GM23338 (cell line): ENCODE data around the gene VPS4A. TPM values are rescaled to one million over a fixed set of nuclear protein-coding genes. Genes with fewer than 3 reads are reported as not detected.

ENCODE experiments used
- ATAC-seq: fragments of 200-7000 bp; cut with Tn5 transposase; 3 replicates; pipeline ENCODE4 v1.9.1; 2020
- DNase-seq: peaks from one replicate; pipeline ENCODE4 v3.0.0-alpha.2; 2015; ENCODE audit warnings: low spot score
- H2AFZ ChIP-seq: fragments of 200-600 bp; sonication (generic); 2 replicates; pipeline ENCODE4 v1.8.0; 2016; ENCODE audit warnings: antibody characterized with exemption, mild to moderate bottlenecking, moderate library complexity
- H3F3A ChIP-seq: fragments of 200-600 bp; sonication (generic); replicated peaks from 2 replicates; pipeline ENCODE4 v1.8.0; 2017; ENCODE audit warnings: antibody characterized with exemption, mixed run types, low read depth
- H3K27ac ChIP-seq: fragments of 200-600 bp; sonication (generic); 2 replicates; pipeline ENCODE4 v1.6.1; 2016; ENCODE audit warnings: low read depth
- H3K27me3 ChIP-seq: fragments of 200-600 bp; sonication (generic); 2 replicates; pipeline ENCODE4 v1.8.0; 2016; ENCODE audit warnings: mild to moderate bottlenecking, mixed run types, moderate library complexity; ENCODE audit not compliant: insufficient read depth
- H3K36me3 ChIP-seq: fragments of 200-600 bp; sonication (generic); 2 replicates; pipeline ENCODE4 v1.8.0; 2016; ENCODE audit warnings: mild to moderate bottlenecking; ENCODE audit not compliant: insufficient read depth
- H3K4me1 ChIP-seq: fragments of 200-600 bp; sonication (generic); 2 replicates; pipeline ENCODE4 v1.8.0; 2016; ENCODE audit warnings: mild to moderate bottlenecking, moderate library complexity; ENCODE audit not compliant: insufficient read depth
- H3K4me2 ChIP-seq: fragments of 200-600 bp; sonication (generic); 2 replicates; pipeline ENCODE4 v1.7.1; 2017; ENCODE audit warnings: mixed run types
- H3K4me3 ChIP-seq: fragments of 200-600 bp; sonication (generic); 2 replicates; pipeline ENCODE4 v1.6.1; 2016; ENCODE audit warnings: mixed run types
- H3K79me2 ChIP-seq: fragments of 200-600 bp; sonication (generic); replicated peaks from 2 replicates; pipeline ENCODE4 v1.8.0; 2017; ENCODE audit warnings: mild to moderate bottlenecking; ENCODE audit not compliant: insufficient read depth
- H3K9me2 ChIP-seq: fragments of 200-600 bp; sonication (generic); 2 replicates; pipeline ENCODE4 v1.8.0; 2017; ENCODE audit not compliant: insufficient read depth
- H4K20me1 ChIP-seq: fragments of 200-600 bp; sonication (generic); replicated peaks from 2 replicates; pipeline ENCODE4 v1.8.0; 2017; ENCODE audit warnings: mild to moderate bottlenecking; ENCODE audit not compliant: insufficient read depth
- H3K27ac Mint-ChIP-seq: 2 replicates; pipeline ENCODE4 v1.8.0; 2020; ENCODE audit warnings: inconsistent platforms, mild to moderate bottlenecking, moderate library complexity, mixed read lengths
- H3K27me3 Mint-ChIP-seq: 3 replicates; pipeline ENCODE4 v1.8.0; 2022; ENCODE audit warnings: low read depth, mild to moderate bottlenecking, moderate library complexity, mixed read lengths, inconsistent platforms; ENCODE audit not compliant: insufficient read depth, poor library complexity
- H3K36me3 Mint-ChIP-seq: 3 replicates; pipeline ENCODE4 v1.8.0; 2021; ENCODE audit warnings: low read depth, mild to moderate bottlenecking, inconsistent platforms, moderate library complexity, mixed read lengths
- H3K4me1 Mint-ChIP-seq: 3 replicates; pipeline ENCODE4 v1.8.0; 2020; ENCODE audit warnings: mild to moderate bottlenecking, inconsistent platforms, mixed read lengths
- H3K4me3 Mint-ChIP-seq: 3 replicates; pipeline ENCODE4 v1.8.0; 2021; ENCODE audit warnings: moderate library complexity, mild to moderate bottlenecking, inconsistent platforms, mixed read lengths
- H3K9me3 Mint-ChIP-seq: 3 replicates; pipeline ENCODE4 v1.8.0; 2020; ENCODE audit warnings: moderate library complexity, mild to moderate bottlenecking, inconsistent platforms, mixed read lengths
- CREB1 ChIP-seq: fragments of 250-450 bp; sonication (Bioruptor Pico); IDR thresholded peaks from 2 replicates; pipeline ENCODE4 v1.5.0; 2020; ENCODE audit warnings: low read depth, mild to moderate bottlenecking, moderate library complexity
- ETS1 ChIP-seq: IDR thresholded peaks from 2 replicates; pipeline ENCODE4 v1.6.1; 2016; ENCODE audit warnings: antibody characterized with exemption
- EZH2 ChIP-seq: fragments of 200-600 bp; sonication (generic); IDR thresholded peaks from one replicate; pipeline ENCODE4 v1.8.0; 2017; ENCODE audit warnings: antibody characterized with exemption, mild to moderate bottlenecking, low read depth; ENCODE audit not compliant: unreplicated experiment
- EZH2phosphoT487 ChIP-seq: fragments of 200-600 bp; sonication (generic); IDR thresholded peaks from one replicate; pipeline ENCODE4 v1.8.1; 2018; ENCODE audit warnings: antibody characterized with exemption; ENCODE audit not compliant: unreplicated experiment
- JUNB ChIP-seq: IDR thresholded peaks from one replicate; pipeline ENCODE4 v1.6.1; 2016; ENCODE audit warnings: antibody characterized with exemption; ENCODE audit not compliant: unreplicated experiment
- NANOG ChIP-seq: IDR thresholded peaks from 2 replicates; pipeline ENCODE4 v1.6.1; 2016; ENCODE audit warnings: antibody characterized with exemption, borderline replicate concordance
- POLR2AphosphoS5 ChIP-seq: IDR thresholded peaks from 2 replicates; pipeline ENCODE4 v1.6.1; 2016; ENCODE audit warnings: antibody characterized with exemption, low read depth
- STAT1 ChIP-seq: IDR thresholded peaks from one replicate; pipeline ENCODE4 v1.6.1; 2016; ENCODE audit warnings: antibody characterized with exemption; ENCODE audit not compliant: unreplicated experiment
- ZNF114 ChIP-seq: fragments of 250-450 bp; sonication (Bioruptor Pico); IDR thresholded peaks from 2 replicates; pipeline ENCODE4 v1.5.0; 2020; ENCODE audit warnings: mild to moderate bottlenecking, moderate library complexity
- ZNF331 ChIP-seq: fragments of 250-450 bp; sonication (Bioruptor Pico); IDR thresholded peaks from 2 replicates; pipeline ENCODE4 v1.5.0; 2020; ENCODE audit warnings: low read depth, mild to moderate bottlenecking, moderate library complexity
- polyA plus RNA-seq: library from polyadenylated mRNA; unstranded; fragments of >200 nt; fragmentation: Nextera tagmentation; extraction: Ambion mirVana; gene quantifications from 2 replicates; pipeline ENCODE4 v1.2.1, GENCODE V29; 2016
- total RNA-seq: library from RNA; depleted of rRNA; stranded (reverse); fragments of >200 nt; shearing (Covaris generic); gene quantifications from 2 replicates; pipeline ENCODE4 v1.2.3, GENCODE V29; 2014
- TF ChIP-seq, protein P1 (sequence below): fragments of 250-450 bp; sonication (Bioruptor Pico); IDR thresholded peaks from 2 replicates; pipeline ENCODE4 v1.5.0; 2020; ENCODE audit warnings: mild to moderate bottlenecking, moderate library complexity
- TF ChIP-seq, protein P2 (sequence below), 2 experiments: fragments of 200-600 bp in 1 of 2; sonication (generic) in 1 of 2; conservative IDR thresholded peaks; 2 replicates each; pipeline versions ENCODE4 v1.5.1 to v1.6.1; 2016 to 2017; ENCODE audit warnings: antibody characterized with exemption in 2 of 2, low read depth in 2 of 2, mild to moderate bottlenecking in 2 of 2, moderate library complexity in 1 of 2
- TF ChIP-seq, protein P3 (sequence below): IDR thresholded peaks from one replicate; pipeline ENCODE4 v1.6.1; 2018; ENCODE audit warnings: antibody characterized with exemption; ENCODE audit not compliant: unreplicated experiment

The VPS4A gene
- total and polyA plus RNA-seq, 2 experiments from 2014 or later, result 29.1 to 32.7 TPM

- Mint-ChIP-seq H3K27ac (no peak overlapping the region), H3K9me3 (no peaks in the 10 kb centered on the region), H3K27me3 (peaks cover 5% of the 10 kb centered on the region), H3K4me1 (no peaks in the 10 kb centered on the region), H3K36me3 (peaks cover 14% of the 10 kb centered on the region; the same call in 2 of the 3 replicates), H3K4me3 (no peak overlapping the region)
- Histone ChIP-seq H3K4me2 (no peak overlapping the region), H3K79me2 (no peaks in the 10 kb centered on the region), H3F3A (no peaks in the 10 kb centered on the region), H3K36me3 (peaks cover 9% of the 10 kb centered on the region; the same call in 1 of the 2 replicates), H2AFZ (no peak overlapping the region), H3K27ac (no peak overlapping the region), H3K27me3 (no peaks in the 10 kb centered on the region), H3K4me1 (no peaks in the 10 kb centered on the region), H3K9me2 (no peaks in the 10 kb centered on the region), H3K4me3 (no peak overlapping the region), H4K20me1 (no peaks in the 10 kb centered on the region; the same call in 1 of the 2 replicates)
- TF ChIP-seq EZH2phosphoT487 (no peak), ETS1 (no peak), EZH2 (no peak), JUNB (no peak), CREB1 (CRISPR knock-in tag) (no peak), ZNF331 (CRISPR knock-in tag) (no peak), ZNF114 (no peak), POLR2AphosphoS5 (no peak), STAT1 (no peak), NANOG (no peak)
- TF ChIP-seq, protein P1, sequence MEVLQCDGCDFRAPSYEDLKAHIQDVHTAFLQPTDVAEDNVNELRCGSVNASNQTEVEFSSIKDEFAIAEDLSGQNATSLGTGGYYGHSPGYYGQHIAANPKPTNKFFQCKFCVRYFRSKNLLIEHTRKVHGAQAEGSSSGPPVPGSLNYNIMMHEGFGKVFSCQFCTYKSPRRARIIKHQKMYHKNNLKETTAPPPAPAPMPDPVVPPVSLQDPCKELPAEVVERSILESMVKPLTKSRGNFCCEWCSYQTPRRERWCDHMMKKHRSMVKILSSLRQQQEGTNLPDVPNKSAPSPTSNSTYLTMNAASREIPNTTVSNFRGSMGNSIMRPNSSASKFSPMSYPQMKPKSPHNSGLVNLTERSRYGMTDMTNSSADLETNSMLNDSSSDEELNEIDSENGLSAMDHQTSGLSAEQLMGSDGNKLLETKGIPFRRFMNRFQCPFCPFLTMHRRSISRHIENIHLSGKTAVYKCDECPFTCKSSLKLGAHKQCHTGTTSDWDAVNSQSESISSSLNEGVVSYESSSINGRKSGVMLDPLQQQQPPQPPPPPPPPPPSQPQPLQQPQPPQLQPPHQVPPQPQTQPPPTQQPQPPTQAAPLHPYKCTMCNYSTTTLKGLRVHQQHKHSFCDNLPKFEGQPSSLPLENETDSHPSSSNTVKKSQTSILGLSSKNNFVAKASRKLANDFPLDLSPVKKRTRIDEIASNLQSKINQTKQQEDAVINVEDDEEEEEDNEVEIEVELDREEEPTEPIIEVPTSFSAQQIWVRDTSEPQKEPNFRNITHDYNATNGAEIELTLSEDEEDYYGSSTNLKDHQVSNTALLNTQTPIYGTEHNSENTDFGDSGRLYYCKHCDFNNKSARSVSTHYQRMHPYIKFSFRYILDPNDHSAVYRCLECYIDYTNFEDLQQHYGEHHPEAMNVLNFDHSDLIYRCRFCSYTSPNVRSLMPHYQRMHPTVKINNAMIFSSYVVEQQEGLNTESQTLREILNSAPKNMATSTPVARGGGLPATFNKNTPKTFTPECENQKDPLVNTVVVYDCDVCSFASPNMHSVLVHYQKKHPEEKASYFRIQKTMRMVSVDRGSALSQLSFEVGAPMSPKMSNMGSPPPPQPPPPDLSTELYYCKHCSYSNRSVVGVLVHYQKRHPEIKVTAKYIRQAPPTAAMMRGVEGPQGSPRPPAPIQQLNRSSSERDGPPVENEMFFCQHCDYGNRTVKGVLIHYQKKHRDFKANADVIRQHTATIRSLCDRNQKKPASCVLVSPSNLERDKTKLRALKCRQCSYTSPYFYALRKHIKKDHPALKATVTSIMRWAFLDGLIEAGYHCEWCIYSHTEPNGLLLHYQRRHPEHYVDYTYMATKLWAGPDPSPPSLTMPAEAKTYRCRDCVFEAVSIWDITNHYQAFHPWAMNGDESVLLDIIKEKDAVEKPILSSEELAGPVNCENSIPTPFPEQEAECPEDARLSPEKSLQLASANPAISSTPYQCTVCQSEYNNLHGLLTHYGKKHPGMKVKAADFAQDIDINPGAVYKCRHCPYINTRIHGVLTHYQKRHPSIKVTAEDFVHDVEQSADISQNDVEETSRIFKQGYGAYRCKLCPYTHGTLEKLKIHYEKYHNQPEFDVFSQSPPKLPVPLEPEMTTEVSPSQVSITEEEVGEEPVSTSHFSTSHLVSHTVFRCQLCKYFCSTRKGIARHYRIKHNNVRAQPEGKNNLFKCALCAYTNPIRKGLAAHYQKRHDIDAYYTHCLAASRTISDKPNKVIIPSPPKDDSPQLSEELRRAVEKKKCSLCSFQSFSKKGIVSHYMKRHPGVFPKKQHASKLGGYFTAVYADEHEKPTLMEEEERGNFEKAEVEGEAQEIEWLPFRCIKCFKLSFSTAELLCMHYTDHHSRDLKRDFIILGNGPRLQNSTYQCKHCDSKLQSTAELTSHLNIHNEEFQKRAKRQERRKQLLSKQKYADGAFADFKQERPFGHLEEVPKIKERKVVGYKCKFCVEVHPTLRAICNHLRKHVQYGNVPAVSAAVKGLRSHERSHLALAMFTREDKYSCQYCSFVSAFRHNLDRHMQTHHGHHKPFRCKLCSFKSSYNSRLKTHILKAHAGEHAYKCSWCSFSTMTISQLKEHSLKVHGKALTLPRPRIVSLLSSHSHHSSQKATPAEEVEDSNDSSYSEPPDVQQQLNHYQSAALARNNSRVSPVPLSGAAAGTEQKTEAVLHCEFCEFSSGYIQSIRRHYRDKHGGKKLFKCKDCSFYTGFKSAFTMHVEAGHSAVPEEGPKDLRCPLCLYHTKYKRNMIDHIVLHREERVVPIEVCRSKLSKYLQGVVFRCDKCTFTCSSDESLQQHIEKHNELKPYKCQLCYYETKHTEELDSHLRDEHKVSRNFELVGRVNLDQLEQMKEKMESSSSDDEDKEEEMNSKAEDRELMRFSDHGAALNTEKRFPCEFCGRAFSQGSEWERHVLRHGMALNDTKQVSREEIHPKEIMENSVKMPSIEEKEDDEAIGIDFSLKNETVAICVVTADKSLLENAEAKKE (CRISPR knock-in tag), result no peak
- TF ChIP-seq, protein P2, sequence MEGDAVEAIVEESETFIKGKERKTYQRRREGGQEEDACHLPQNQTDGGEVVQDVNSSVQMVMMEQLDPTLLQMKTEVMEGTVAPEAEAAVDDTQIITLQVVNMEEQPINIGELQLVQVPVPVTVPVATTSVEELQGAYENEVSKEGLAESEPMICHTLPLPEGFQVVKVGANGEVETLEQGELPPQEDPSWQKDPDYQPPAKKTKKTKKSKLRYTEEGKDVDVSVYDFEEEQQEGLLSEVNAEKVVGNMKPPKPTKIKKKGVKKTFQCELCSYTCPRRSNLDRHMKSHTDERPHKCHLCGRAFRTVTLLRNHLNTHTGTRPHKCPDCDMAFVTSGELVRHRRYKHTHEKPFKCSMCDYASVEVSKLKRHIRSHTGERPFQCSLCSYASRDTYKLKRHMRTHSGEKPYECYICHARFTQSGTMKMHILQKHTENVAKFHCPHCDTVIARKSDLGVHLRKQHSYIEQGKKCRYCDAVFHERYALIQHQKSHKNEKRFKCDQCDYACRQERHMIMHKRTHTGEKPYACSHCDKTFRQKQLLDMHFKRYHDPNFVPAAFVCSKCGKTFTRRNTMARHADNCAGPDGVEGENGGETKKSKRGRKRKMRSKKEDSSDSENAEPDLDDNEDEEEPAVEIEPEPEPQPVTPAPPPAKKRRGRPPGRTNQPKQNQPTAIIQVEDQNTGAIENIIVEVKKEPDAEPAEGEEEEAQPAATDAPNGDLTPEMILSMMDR (conservative IDR thresholded peaks at IDR 0.05; ENCODE audit: low read depth in 2 of 2), result no peak
- TF ChIP-seq, protein P3, sequence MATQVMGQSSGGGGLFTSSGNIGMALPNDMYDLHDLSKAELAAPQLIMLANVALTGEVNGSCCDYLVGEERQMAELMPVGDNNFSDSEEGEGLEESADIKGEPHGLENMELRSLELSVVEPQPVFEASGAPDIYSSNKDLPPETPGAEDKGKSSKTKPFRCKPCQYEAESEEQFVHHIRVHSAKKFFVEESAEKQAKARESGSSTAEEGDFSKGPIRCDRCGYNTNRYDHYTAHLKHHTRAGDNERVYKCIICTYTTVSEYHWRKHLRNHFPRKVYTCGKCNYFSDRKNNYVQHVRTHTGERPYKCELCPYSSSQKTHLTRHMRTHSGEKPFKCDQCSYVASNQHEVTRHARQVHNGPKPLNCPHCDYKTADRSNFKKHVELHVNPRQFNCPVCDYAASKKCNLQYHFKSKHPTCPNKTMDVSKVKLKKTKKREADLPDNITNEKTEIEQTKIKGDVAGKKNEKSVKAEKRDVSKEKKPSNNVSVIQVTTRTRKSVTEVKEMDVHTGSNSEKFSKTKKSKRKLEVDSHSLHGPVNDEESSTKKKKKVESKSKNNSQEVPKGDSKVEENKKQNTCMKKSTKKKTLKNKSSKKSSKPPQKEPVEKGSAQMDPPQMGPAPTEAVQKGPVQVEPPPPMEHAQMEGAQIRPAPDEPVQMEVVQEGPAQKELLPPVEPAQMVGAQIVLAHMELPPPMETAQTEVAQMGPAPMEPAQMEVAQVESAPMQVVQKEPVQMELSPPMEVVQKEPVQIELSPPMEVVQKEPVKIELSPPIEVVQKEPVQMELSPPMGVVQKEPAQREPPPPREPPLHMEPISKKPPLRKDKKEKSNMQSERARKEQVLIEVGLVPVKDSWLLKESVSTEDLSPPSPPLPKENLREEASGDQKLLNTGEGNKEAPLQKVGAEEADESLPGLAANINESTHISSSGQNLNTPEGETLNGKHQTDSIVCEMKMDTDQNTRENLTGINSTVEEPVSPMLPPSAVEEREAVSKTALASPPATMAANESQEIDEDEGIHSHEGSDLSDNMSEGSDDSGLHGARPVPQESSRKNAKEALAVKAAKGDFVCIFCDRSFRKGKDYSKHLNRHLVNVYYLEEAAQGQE, result no peak
- no peak for DNase-seq
- ATAC-seq, result no peak
Measured at GRCh38 chr16:69348222-69348621, 37.1 kb downstream of the VPS4A start.
